GM18870 (cell line): ENCODE results near the gene SPTB.

Experiments
- ATAC-seq: cut with Tn5 transposase; IDR thresholded peaks from one replicate; pipeline ENCODE4 v1.9.1; 2021; ENCODE audit warnings: moderate library complexity; ENCODE audit not compliant: unreplicated experiment

SPTB gene

GRCh38 chr14:64855721-64856528, 23.8 kb downstream of the SPTB start:
- no peak for ATAC-seq

GRCh38 chr14:64850369-64851137, 29.2 kb downstream of the SPTB start:
- no peak for ATAC-seq

- ATAC-seq, result no peak
These were observed 29.8 kb downstream of the SPTB start for GRCh38 chr14:64849940-64850339.

- no peak for ATAC-seq
These were observed 31.5 kb downstream of the SPTB start for GRCh38 chr14:64848239-64848638.

GRCh38 chr14:64846319-64846718, 33.4 kb downstream of the SPTB start:
- no peak for ATAC-seq

- ATAC-seq, result no peak
These were observed 33.8 kb downstream of the SPTB start for GRCh38 chr14:64845878-64846277.

- no peak for ATAC-seq
These were observed 34.7 kb downstream of the SPTB start for GRCh38 chr14:64844969-64845536.

GRCh38 chr14:64844272-64844671, 35.4 kb downstream of the SPTB start:
- ATAC-seq, result no peak

- no peak for ATAC-seq
These were observed 36.2 kb downstream of the SPTB start for GRCh38 chr14:64843548-64843947.

GRCh38 chr14:64841772-64842750, 37.6 kb downstream of the SPTB start:
- ATAC-seq, result no peak

- no peak for ATAC-seq
These were observed 38.5 kb downstream of the SPTB start for GRCh38 chr14:64841121-64841651.

GRCh38 chr14:64838656-64839055, 41.1 kb downstream of the SPTB start:
- ATAC-seq, result no peak

- no peak for ATAC-seq
These were observed 44.3 kb downstream of the SPTB start for GRCh38 chr14:64835431-64835830.

- ATAC-seq, result no peak
These were observed 44.7 kb downstream of the SPTB start for GRCh38 chr14:64834965-64835364.

- ATAC-seq, result no peak
These were observed 48.3 kb downstream of the SPTB start for GRCh38 chr14:64831419-64831818.

- no peak for ATAC-seq
These were observed 48.7 kb downstream of the SPTB start for GRCh38 chr14:64830961-64831360.

- no peak for ATAC-seq
These were observed 51.6 kb downstream of the SPTB start for GRCh38 chr14:64828071-64828470.

GRCh38 chr14:64826845-64827244, 52.9 kb downstream of the SPTB start:
- no peak for ATAC-seq

GRCh38 chr14:64826333-64826732, 53.4 kb downstream of the SPTB start:
- ATAC-seq, result no peak

- ATAC-seq, result no peak
These were observed 54.2 kb downstream of the SPTB start for GRCh38 chr14:64825509-64825908.
